Thyroid gland (tissue), 4 donors: ENCODE results near the gene XRRA1.

Experiments
- CTCF ChIP-seq, 6 experiments: fragments of 200-600 bp in 3 of 6; fragments of 450-650 bp in 3 of 6; sonication (generic) in 3 of 6; IDR thresholded peaks; one replicate each; pipeline ENCODE4 v1.5.1; 2016 to 2019; ENCODE audit warnings: antibody characterized with exemption in 6 of 6, mild to moderate bottlenecking in 2 of 6, inconsistent platforms in 1 of 6, moderate library complexity in 1 of 6
- POLR2A ChIP-seq, 2 donors: fragments of 450-650 bp; IDR thresholded peaks; one replicate each; pipeline ENCODE4 v1.6.1; 2017; ENCODE audit warnings: antibody characterized with exemption in 2 of 2, mild to moderate bottlenecking in 2 of 2, moderate library complexity in 1 of 2

GRCh38 chr11:74981888-74982287 is 33.0 kb upstream of the XRRA1 start:
- TF ChIP-seq CTCF (IDR thresholded peaks at IDR 0.05) = no peak
- no peak for TF ChIP-seq POLR2A (IDR thresholded peaks at IDR 0.05)
